H1 (cell line): Measurements from ENCODE around the gene TNS3. TPM values are rescaled to one million over a fixed set of nuclear protein-coding genes. Genes with fewer than 3 reads are reported as not detected.

ENCODE experiments used
- CTCF ChIA-PET: fragments of 300-600 bp; sonication (Branson Sonifier 250); formaldehyde crosslinking; loops from one replicate; lab custom pipeline; 2021; ENCODE audit not compliant: partially characterized antibody; lab: Charles Lee
- POLR2A ChIA-PET: fragments of 300-600 bp; sonication (Branson Sonifier 250); formaldehyde crosslinking; loops from one replicate; lab custom pipeline; 2021; ENCODE audit warnings: inconsistent platforms; ENCODE audit not compliant: partially characterized antibody; lab: Charles Lee
- DNase-seq, 2 experiments: peaks; one replicate each; pipeline versions ENCODE4 v3.0.0 to v3.0.0-alpha.2; 2010 to 2022; ENCODE audit warnings: low spot score in 2 of 2, low read depth in 1 of 2, mixed read lengths in 1 of 2
- FAIRE-seq: peaks from 2 replicates; lab custom pipeline; 2011; peaks lifted over from hg19 to GRCh38; lab: Jason Lieb, UNC
- H2AFZ ChIP-seq: 2 replicates; pipeline ENCODE4 v1.8.1; 2012; ENCODE audit warnings: low read length, inconsistent platforms
- H2AK5ac ChIP-seq: 2 replicates; pipeline ENCODE4 v1.6.1; 2013; ENCODE audit warnings: low read depth, low read length
- H2BK120ac ChIP-seq: replicated peaks from 2 replicates; pipeline ENCODE3; 2013; ENCODE audit warnings: low read depth, low read length, inconsistent platforms
- H2BK12ac ChIP-seq: 2 replicates; pipeline ENCODE4 v1.6.1; 2013; ENCODE audit warnings: low read depth, low read length
- H2BK15ac ChIP-seq: 2 replicates; pipeline ENCODE4 v1.6.1; 2013; ENCODE audit warnings: low read length
- H2BK20ac ChIP-seq: 2 replicates; pipeline ENCODE4 v1.6.1; 2013; ENCODE audit warnings: low read length
- H2BK5ac ChIP-seq: 2 replicates; pipeline ENCODE4 v1.6.1; 2013; ENCODE audit warnings: low read depth, low read length
- H3K14ac ChIP-seq: 2 replicates; pipeline ENCODE4 v1.6.1; 2013; ENCODE audit warnings: inconsistent platforms; ENCODE audit not compliant: insufficient read length
- H3K18ac ChIP-seq: 2 replicates; pipeline ENCODE4 v1.6.1; 2013; ENCODE audit warnings: low read length; ENCODE audit errors: extremely low read depth
- H3K23ac ChIP-seq: 2 replicates; pipeline ENCODE4 v1.6.1; 2013; ENCODE audit warnings: inconsistent platforms; ENCODE audit not compliant: insufficient read length
- H3K23me2 ChIP-seq: 2 replicates; pipeline ENCODE4 v1.6.1; 2013; ENCODE audit warnings: low read depth, low read length
- H3K27ac ChIP-seq: 2 replicates; pipeline ENCODE4 v1.6.1; 2011; ENCODE audit warnings: low read depth, low read length, inconsistent platforms
- H3K27me3 ChIP-seq, 4 experiments: replicated peaks in 1 of 4; 1 replicate in 1 of 4; 2 replicates in 3 of 4; pipeline versions ENCODE4 v1.6.1 to v1.8.1; 2011 to 2013; ENCODE audit warnings: low read length in 3 of 4, mild to moderate bottlenecking in 3 of 4, inconsistent platforms in 2 of 4, mixed read lengths in 2 of 4, moderate library complexity in 1 of 4; ENCODE audit not compliant: control insufficient read depth in 3 of 4, insufficient read depth in 3 of 4; ENCODE audit errors: extremely low read depth in 1 of 4
- H3K36me3 ChIP-seq, 4 experiments: 2 replicates each; pipeline versions ENCODE4 v1.6.1 to v1.8.1; 2011 to 2013; ENCODE audit warnings: mild to moderate bottlenecking in 4 of 4, low read length in 3 of 4, moderate library complexity in 2 of 4, control low read depth in 1 of 4, inconsistent platforms in 1 of 4; ENCODE audit not compliant: insufficient read depth in 4 of 4, control insufficient read depth in 2 of 4
- H3K4ac ChIP-seq: replicated peaks from 2 replicates; pipeline ENCODE3; 2013; ENCODE audit warnings: low read length, low read depth, mixed read lengths, inconsistent platforms; ENCODE audit not compliant: insufficient read length
- H3K4me1 ChIP-seq, 4 experiments: replicated peaks in 1 of 4; 1 replicate in 1 of 4; 2 replicates in 3 of 4; pipeline versions ENCODE4 v1.6.1 to v1.8.1; 2011 to 2013; ENCODE audit warnings: low read length in 3 of 4, inconsistent platforms in 2 of 4, mixed read lengths in 1 of 4; ENCODE audit not compliant: insufficient read depth in 4 of 4, control insufficient read depth in 3 of 4
- H3K4me2 ChIP-seq, 2 experiments: 2 replicates each; pipeline versions ENCODE4 v1.6.1 to v1.8.1; 2011 to 2013; ENCODE audit warnings: low read depth in 2 of 2, low read length in 2 of 2, control low read depth in 1 of 2, inconsistent platforms in 1 of 2, mild to moderate bottlenecking in 1 of 2; ENCODE audit not compliant: insufficient read depth in 1 of 2
- H3K4me3 ChIP-seq, 4 experiments: fragments of 200-600, 300-600 bp in 1 of 4; sonication (generic), shearing (Covaris generic), sonication (Bioruptor Twin) in 1 of 4; 2 replicates each; pipeline versions ENCODE4 v1.5.1 to v1.8.1; 2011 to 2016; ENCODE audit warnings: low read length in 4 of 4, low read depth in 3 of 4, control low read depth in 2 of 4, inconsistent platforms in 2 of 4, mild to moderate bottlenecking in 2 of 4, mixed read lengths in 1 of 4, moderate library complexity in 1 of 4; ENCODE audit not compliant: insufficient read depth in 2 of 4; ENCODE audit errors: extremely low read depth in 1 of 4
- H3K56ac ChIP-seq: replicated peaks from 2 replicates; pipeline ENCODE3; 2013; ENCODE audit warnings: low read depth, mild to moderate bottlenecking, mixed read lengths, low read length, inconsistent platforms; ENCODE audit not compliant: insufficient read length
- H3K79me1 ChIP-seq: 2 replicates; pipeline ENCODE4 v1.6.1; 2013; ENCODE audit warnings: low read depth, low read length, control low read depth
- H3K79me2 ChIP-seq, 2 experiments: 2 replicates each; pipeline versions ENCODE4 v1.6.1 to v1.8.1; 2012 to 2013; ENCODE audit warnings: low read length in 2 of 2, mild to moderate bottlenecking in 2 of 2, inconsistent platforms in 1 of 2; ENCODE audit not compliant: insufficient read depth in 2 of 2, control insufficient read depth in 1 of 2
- H3K9ac ChIP-seq, 4 experiments: replicated peaks in 1 of 4; 1 replicate in 1 of 4; 2 replicates in 3 of 4; pipeline versions ENCODE4 v1.6.1 to v1.8.1; 2011 to 2013; ENCODE audit warnings: low read depth in 3 of 4, low read length in 3 of 4, control low read depth in 2 of 4, mild to moderate bottlenecking in 2 of 4, moderate library complexity in 2 of 4, inconsistent platforms in 1 of 4; ENCODE audit errors: extremely low read depth in 1 of 4
- H3K9me3 ChIP-seq, 2 experiments: 2 replicates each; pipeline versions ENCODE4 v1.6.1 to v1.8.1; 2012 to 2013; ENCODE audit warnings: mild to moderate bottlenecking in 2 of 2, moderate library complexity in 2 of 2, control low read depth in 1 of 2, inconsistent platforms in 1 of 2, low read depth in 1 of 2, low read length in 1 of 2, mixed read lengths in 1 of 2; ENCODE audit not compliant: insufficient read depth in 2 of 2
- H4K20me1 ChIP-seq, 2 experiments: replicated peaks in 1 of 2; 2 replicates each; pipeline versions ENCODE3 to v1.8.1; 2011 to 2013; ENCODE audit warnings: inconsistent platforms in 2 of 2, low read length in 2 of 2, mild to moderate bottlenecking in 1 of 2; ENCODE audit not compliant: insufficient read depth in 2 of 2, control insufficient read depth in 1 of 2
- H4K5ac ChIP-seq: 2 replicates; pipeline ENCODE4 v1.6.1; 2013; ENCODE audit warnings: low read length, low read depth, mixed read lengths, inconsistent platforms; ENCODE audit not compliant: insufficient read length
- H4K8ac ChIP-seq: 2 replicates; pipeline ENCODE4 v1.8.0; 2013; ENCODE audit warnings: mild to moderate bottlenecking, moderate library complexity, low read length, inconsistent platforms; ENCODE audit not compliant: insufficient read depth; ENCODE audit errors: extremely low read depth
- H4K91ac ChIP-seq: replicated peaks from 2 replicates; pipeline ENCODE3; 2013; ENCODE audit warnings: low read length, mixed read lengths, inconsistent platforms; ENCODE audit not compliant: insufficient read length
- CTBP2 ChIP-seq: IDR thresholded peaks from 2 replicates; pipeline ENCODE4 v1.7.0; 2011; ENCODE audit warnings: borderline replicate concordance, mild to moderate bottlenecking, moderate library complexity, mixed read lengths, low read length; ENCODE audit not compliant: insufficient read depth, insufficient read length
- CTCF ChIP-seq, 3 experiments: IDR thresholded peaks; 1 replicate in 2 of 3; 2 replicates in 1 of 3; pipeline versions ENCODE4 v1.5.1 to v1.6.1; 2011; ENCODE audit warnings: low read length in 3 of 3, mild to moderate bottlenecking in 3 of 3, inconsistent platforms in 2 of 3, low read depth in 1 of 3, moderate library complexity in 1 of 3; ENCODE audit not compliant: insufficient read depth in 1 of 3; ENCODE audit errors: control extremely low read depth in 1 of 3
- EP300 ChIP-seq, 2 experiments: IDR thresholded peaks; 1 replicate in 1 of 2; 2 replicates in 1 of 2; pipeline ENCODE4 v1.6.1; 2011 to 2012; ENCODE audit warnings: low read depth in 2 of 2, low read length in 2 of 2, mild to moderate bottlenecking in 2 of 2, borderline replicate concordance in 1 of 2, inconsistent platforms in 1 of 2, moderate library complexity in 1 of 2
- JUN ChIP-seq: IDR thresholded peaks from 2 replicates; pipeline ENCODE4 v1.6.1; 2011; ENCODE audit warnings: low read depth, mild to moderate bottlenecking, improper control_type of control experiment, low read length
- JUND ChIP-seq: IDR thresholded peaks from 2 replicates; pipeline ENCODE4 v1.6.1; 2011; ENCODE audit warnings: mild to moderate bottlenecking, improper control_type of control experiment, low read length
- PHF8 ChIP-seq: fragments of 200-600 bp; sonication (generic); conservative IDR thresholded peaks from 2 replicates; pipeline ENCODE4 v1.7.1; 2012; ENCODE audit warnings: low read depth, mild to moderate bottlenecking, inconsistent platforms, low read length, moderate library complexity
- RAD21 ChIP-seq, 2 experiments: IDR thresholded peaks in 1 of 2; conservative IDR thresholded peaks in 1 of 2; 2 replicates each; pipeline ENCODE4 v1.6.1; 2011; ENCODE audit warnings: low read depth in 2 of 2, low read length in 2 of 2, improper control_type of control experiment in 1 of 2, inconsistent platforms in 1 of 2, mild to moderate bottlenecking in 1 of 2, moderate library complexity in 1 of 2
- SIRT6 ChIP-seq: IDR thresholded peaks from one replicate; pipeline ENCODE4 v1.7.1; 2012; ENCODE audit warnings: low read length, inconsistent platforms
- SP1 ChIP-seq: IDR thresholded peaks from 2 replicates; pipeline ENCODE4 v1.6.1; 2011; ENCODE audit warnings: low read depth, low read length
- TEAD4 ChIP-seq: IDR thresholded peaks from 2 replicates; pipeline ENCODE4 v1.6.1; 2012; ENCODE audit warnings: low read depth, low read length, inconsistent platforms, mixed read lengths
- WGBS, 2 experiments: shearing (Covaris generic) in 1 of 2; methylation state at CpG; one replicate each; pipeline versions ENCODE4 v1.1.6 to v1.1.7; 2013 to 2015; ENCODE audit warnings: low lambda C conversion rate in 2 of 2, mixed read lengths in 2 of 2, inconsistent platforms in 1 of 2, low coverage in 1 of 2, missing lambda C conversion rate in 1 of 2; ENCODE audit not compliant: insufficient replicate concordance in 2 of 2, insufficient coverage in 1 of 2, insufficient read length in 1 of 2; ENCODE audit errors: extremely low coverage in 1 of 2, missing lambda C conversion rate in 1 of 2; 5-methylcytosine and 5-hydroxymethylcytosine counted together
- polyA plus RNA-seq, 7 experiments: library from polyadenylated mRNA; depleted of rRNA in 3 of 7; stranded (reverse) in 5 of 7; unstranded in 2 of 7; fragments of >200 nt in 5 of 7; fragments of 200-250 nt in 2 of 7; gene quantifications; 1 replicate in 5 of 7; 2 replicates in 1 of 7; 4 replicates in 1 of 7; pipeline versions ENCODE4 v1.2.1 to v1.2.3, GENCODE V29; 2011 to 2013; ENCODE audit warnings: missing spikeins in 2 of 7, mixed read lengths in 2 of 7
- total RNA-seq: library from RNA; stranded (reverse); fragmentation: NEBNext Ultra II Directional; extraction: Animal tissue kit (Norgen Biotek cat#: 25700); gene quantifications from 2 replicates; pipeline ENCODE4 v1.2.1, GENCODE V29; 2021
- TF ChIP-seq, protein P1 (sequence below): IDR thresholded peaks from 2 replicates; pipeline ENCODE4 v1.6.1; 2012; ENCODE audit warnings: inconsistent platforms

The TNS3 gene
- total and polyA plus RNA-seq, 2 of the 8 experiments (the other 6 are each of a cell fraction or from before 2014, with no cell fraction given) = 11.9 to 24.2 TPM

DNA sequence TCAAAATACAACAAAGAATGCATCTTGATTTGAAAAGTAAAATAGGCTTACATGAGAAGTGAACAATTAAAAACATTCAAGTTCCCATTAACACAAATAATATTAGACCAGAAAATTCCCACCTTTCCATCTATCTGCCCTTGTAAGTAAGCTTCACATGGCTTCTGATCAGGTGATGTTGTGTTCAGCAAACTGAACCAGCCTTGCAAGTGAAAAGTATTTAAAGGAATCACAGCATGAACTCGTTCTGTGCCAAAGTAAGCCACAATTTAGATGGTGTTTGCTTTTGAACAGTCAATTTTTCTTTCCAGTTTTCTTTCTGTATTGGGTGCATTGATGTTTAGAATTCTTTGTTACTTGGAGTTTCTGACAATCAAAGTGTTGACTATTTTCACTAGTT is 347.9 kb downstream of the TNS3 start:
- Histone ChIP-seq H4K8ac (no peak overlapping the region), H2AK5ac (no peak overlapping the region), H3K4ac (no peak overlapping the region), H3K56ac (no peak overlapping the region), H3K27ac (no peak overlapping the region), H3K9ac (no peak overlapping the region), H3K4me1 (no peaks in the 10 kb centered on the region), H3K4me3 (no peak overlapping the region), H3K36me3 (no peaks in the 10 kb centered on the region), H2BK120ac (no peak overlapping the region), H2BK5ac (no peak overlapping the region), H4K20me1 (no peaks in the 10 kb centered on the region), H2AFZ (0 out of 2 replicates have a peak overlapping the region, but pooled peaks have one; percentile 19), H3K18ac (no peak overlapping the region), H3K23ac (no peak overlapping the region), H3K4me2 (no peak overlapping the region), H2BK12ac (no peak overlapping the region), H4K5ac (no peak overlapping the region), H3K27me3 (no peaks in the 10 kb centered on the region), H3K14ac (no peak overlapping the region), H2BK15ac (no peak overlapping the region), H3K79me1 (no peaks in the 10 kb centered on the region), H2BK20ac (no peak overlapping the region), H3K79me2 (no peaks in the 10 kb centered on the region), H3K9me3 (no peaks in the 10 kb centered on the region), H3K23me2 (no peaks in the 10 kb centered on the region), H4K91ac (no peak overlapping the region)
- FAIRE-seq (no peak), DNase-seq (no peak)
- CTCF ChIA-PET = interaction anchor here (1.0 kb wide), 2 partner anchors 17 to 598 kb away, joined by 3 read pairs; no protein-coding TSS in a partner anchor
- WGBS, 2 experiments = 83% methylated on average over 1 of the region's 1 CpG; no CpG with 5 or more reads in 1 of the 2 experiments
- POLR2A ChIA-PET = no interaction called here
- TF ChIP-seq, protein P1, sequence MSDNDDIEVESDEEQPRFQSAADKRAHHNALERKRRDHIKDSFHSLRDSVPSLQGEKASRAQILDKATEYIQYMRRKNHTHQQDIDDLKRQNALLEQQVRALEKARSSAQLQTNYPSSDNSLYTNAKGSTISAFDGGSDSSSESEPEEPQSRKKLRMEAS = no peak
- TF ChIP-seq CTBP2 (no peak), EP300 (IDR thresholded peaks at IDR 0.05; ENCODE audit: borderline replicate concordance in 1 of 2, low read depth in 2 of 2, low read length in 2 of 2) (no peak), JUND (no peak), JUN (no peak), SIRT6 (no peak), TEAD4 (no peak), PHF8 (no peak), CTCF (IDR thresholded peaks at IDR 0.05; ENCODE audit: control extremely low read depth in 1 of 3, insufficient read depth in 1 of 3, low read depth in 1 of 3, low read length in 3 of 3) (no peak), RAD21 (IDR thresholded peaks at IDR 0.05 in 1 of 2, conservative IDR thresholded peaks at IDR 0.05 in 1 of 2; ENCODE audit: low read depth in 2 of 2, low read length in 2 of 2) (no peak), SP1 (no peak)
